ENCODE measurements around the gene GALNT3.

DNA sequence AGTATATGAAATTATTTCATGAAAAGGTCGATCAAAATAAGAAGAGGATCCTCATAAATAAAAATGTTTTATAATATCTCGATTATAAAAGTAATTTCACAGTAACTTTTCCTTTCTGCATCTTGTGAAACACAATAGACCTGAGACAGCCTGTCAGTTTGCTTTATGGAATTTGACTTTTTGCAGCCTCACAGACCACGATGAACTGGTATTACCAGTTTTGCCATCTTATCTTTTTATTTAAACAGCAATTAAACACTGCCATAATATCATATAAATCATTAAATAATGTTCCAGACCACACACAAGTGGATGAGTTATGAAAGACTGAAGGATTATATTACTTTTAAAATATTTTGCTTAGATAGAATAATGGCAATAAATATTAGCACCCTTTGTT lies 10.7 kb upstream of the GALNT3 start:
- no peak for TF ChIP-seq POLR2A (IDR thresholded peaks at IDR 0.05)
- TF ChIP-seq, protein P1, sequence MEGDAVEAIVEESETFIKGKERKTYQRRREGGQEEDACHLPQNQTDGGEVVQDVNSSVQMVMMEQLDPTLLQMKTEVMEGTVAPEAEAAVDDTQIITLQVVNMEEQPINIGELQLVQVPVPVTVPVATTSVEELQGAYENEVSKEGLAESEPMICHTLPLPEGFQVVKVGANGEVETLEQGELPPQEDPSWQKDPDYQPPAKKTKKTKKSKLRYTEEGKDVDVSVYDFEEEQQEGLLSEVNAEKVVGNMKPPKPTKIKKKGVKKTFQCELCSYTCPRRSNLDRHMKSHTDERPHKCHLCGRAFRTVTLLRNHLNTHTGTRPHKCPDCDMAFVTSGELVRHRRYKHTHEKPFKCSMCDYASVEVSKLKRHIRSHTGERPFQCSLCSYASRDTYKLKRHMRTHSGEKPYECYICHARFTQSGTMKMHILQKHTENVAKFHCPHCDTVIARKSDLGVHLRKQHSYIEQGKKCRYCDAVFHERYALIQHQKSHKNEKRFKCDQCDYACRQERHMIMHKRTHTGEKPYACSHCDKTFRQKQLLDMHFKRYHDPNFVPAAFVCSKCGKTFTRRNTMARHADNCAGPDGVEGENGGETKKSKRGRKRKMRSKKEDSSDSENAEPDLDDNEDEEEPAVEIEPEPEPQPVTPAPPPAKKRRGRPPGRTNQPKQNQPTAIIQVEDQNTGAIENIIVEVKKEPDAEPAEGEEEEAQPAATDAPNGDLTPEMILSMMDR (IDR thresholded peaks at IDR 0.05): no peak

Data from adrenal gland (tissue), 5 donors.